Measurements from ENCODE around the gene GSDME.
A peak's percentile ranks its signal among the peaks of the same experiment; 100 is the strongest.
"Not testable (repeated sequence)": the region's sequence is repeated elsewhere in the genome, so short reads cannot be mapped to it uniquely, and the experiment has no call there.

Gene GSDME

DNA sequence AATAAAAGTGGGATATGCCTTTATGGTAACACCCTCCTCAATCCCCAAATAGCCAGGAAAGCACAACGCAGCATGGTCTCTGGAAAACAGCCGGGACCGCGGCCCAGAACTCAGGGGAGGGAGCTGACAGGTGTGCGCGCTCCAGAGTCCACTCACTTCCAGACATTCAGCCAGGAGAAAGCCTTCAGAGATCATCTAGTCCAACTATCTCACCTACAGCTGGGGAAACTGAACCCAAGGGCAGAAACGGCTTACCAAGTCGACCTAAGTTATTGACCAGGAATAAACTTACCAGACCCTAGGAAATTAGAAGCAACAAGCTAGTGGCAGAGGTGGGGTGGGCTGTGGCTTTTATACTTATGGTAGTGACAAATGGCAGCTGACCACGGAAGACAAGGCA lies 16.4 kb downstream of the GSDME start:
- no peak for DNase-seq

DNA sequence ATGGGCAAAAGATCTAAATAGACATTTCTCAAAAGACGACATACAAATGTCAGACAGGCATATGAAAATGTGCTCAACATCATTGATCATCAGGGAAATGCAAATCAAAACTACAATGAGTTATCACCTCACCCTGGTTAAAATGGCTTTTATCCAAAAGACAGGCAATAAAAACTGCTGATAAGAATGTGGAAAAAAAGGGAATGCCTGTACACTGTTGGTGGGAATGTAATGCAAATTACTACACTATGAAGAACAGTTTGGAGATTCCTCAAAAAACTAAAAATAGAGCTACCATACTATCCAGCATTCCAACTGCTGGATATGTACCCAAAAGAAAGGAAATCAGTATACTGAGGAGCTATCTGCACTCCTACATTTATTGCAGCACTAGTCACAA lies 18.0 kb downstream of the GSDME start:
- DNase-seq: no peak

DNA sequence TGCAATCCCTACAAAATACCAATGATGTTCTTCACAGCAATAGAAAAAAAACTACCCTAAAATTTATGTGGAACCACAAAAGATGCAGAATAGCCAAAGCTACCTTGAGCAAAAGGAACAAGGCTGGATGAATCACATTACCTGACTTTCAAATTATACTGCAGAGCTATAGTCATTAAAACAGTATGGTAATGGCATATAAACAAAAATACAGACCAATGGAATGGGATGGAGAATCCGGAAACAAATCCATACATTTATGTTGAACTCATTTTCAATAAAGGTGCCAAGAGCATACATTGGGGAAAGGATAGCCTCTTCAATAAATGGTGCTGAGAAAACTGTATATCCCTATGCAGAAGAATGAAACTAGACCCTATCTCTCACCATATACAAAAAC lies 18.7 kb downstream of the GSDME start:
- DNase-seq: no peak

DNA sequence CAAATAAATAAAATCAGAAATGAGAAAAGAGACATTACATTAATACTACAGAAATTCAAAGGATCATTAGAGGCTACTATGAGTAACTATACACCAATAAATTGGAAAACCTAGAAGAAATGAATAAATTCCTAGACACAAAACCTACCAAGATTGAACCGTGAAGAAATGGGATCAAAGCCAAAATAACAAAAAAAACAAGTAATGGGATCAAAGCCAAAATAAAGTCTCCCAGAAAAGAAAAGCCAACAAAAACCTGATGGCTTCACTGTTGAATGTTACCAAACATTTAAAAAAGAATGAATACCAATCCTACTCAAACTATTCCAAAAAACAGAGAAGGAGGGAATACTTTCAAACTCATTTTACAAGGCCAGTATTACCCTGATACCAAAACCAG lies 20.0 kb downstream of the GSDME start:
- no peak for DNase-seq

DNA sequence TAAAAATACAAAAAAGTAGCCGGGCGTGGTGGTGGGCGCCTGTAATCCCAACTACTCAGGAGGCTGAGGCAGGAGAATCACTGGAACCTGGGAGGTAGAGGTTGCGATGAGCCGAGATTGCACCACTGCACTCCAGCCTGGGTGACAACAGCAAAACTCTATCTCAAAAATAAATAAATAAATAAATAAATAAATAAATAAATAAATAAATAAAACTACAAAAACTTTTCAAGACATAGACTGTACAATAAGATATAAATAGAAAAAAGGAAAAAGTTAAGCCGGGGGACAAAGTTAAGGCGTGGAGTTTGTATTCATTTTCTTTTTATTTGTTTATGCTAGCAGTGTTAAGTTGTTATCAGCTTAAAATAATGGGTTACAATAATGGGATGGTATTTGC lies 21.7 kb downstream of the GSDME start:
- not testable (repeated sequence) for DNase-seq

DNA sequence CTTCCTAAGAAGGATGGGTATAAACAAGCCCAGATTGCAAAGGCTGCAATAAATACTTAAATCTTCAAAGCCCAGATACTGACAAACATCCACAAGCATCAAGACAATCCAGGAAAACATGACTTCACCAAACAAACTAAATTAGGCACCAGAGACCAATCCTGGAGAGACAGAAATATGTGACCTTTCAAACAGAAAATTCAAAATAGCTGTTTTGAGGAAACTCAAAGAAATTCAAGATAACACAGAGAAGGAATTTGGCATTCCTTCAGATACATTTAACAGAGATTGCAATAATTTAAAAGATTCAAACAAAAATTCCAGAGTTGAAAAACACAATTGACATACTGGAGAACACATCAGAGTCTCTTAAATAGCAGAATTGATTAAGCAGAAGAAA lies 23.0 kb downstream of the GSDME start:
- no peak for DNase-seq

DNA sequence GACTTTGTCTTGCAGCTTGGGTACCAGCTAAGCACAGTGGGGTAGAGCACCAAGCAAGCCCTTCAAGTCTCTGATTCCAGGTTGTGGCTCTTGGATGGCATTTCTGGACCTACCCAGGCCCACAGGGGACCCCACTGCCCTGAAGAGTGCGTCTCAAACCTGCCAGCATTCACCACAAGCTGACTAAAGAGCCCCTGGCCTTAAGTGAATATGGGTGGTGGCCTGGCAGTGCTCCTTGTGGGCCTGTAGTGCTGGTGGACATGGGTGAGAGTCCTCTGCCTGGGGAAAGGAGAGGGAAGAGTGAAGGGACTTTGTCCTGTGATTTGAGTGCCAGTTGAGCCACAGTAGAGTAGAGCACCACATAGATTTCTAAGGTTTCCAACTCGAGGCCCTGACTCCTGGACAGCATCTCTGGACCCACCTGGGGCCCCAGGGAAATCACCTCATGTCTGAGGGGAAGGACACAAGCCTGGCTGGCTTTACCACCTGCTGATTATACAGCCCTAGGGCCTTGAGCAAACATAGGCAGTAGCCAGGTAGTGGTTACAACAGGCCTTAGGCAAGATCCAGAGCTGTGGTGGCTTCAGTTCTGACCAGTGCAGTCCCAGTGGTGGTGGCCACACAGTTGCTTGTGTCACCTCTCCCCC lies 23.7 kb downstream of the GSDME start:
- DNase-seq: no peak

DNA sequence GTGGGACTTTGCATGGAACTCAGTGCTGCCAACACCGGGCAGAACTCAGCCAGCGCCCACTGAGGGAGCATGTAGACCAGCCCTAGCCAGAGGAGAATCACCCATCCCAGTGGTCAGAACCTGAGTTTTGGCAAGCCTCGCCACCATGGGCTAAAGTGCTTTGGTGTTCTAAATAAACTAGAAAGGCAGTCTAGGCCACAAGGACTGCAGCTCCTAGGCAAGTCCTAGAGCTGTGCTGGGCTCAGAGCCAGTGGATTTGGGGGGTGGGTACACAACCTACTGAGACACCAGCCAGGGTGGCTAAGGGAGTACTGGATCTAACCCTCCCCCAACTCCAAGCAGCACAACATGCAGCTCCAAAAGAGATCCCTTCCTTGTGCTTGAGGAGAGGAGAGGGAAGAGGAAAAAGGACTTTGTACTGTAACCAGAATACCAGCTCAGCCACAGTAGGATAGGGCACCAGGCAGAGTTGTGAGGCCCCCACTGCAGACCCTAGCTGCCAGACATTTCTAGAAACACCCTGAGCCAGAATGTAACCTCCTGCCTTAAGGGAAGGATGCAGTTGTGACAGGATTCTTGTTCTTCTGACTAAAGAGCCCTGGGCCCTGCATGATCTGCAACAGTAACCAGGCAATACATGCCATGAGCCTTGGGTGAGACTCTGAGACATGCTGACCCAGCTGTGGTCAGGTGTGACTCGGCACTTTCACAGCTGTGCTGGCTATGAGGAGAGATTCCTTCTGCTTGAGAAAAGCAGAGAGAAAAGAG lies 24.4 kb downstream of the GSDME start:
- no peak for DNase-seq

DNA sequence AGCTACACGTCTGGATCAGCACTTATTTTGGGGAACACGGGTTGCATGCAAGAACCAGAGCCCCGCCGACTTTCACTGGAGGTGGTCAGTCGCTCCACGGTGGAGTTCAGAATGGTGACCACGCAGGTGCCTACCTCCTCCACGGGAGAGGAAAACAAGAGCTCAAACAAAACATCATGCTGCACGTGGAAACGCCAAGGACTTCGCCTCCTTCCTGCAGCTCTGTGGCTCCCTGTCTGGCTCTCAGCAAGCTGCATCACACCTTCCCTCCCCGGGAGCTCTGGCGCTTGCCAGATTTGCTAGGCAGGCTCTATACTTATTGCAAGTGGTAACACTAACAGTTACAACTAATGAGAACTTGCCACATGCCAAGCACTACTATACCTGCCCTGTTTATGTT lies 26.0 kb downstream of the GSDME start:
- no peak for DNase-seq

DNA sequence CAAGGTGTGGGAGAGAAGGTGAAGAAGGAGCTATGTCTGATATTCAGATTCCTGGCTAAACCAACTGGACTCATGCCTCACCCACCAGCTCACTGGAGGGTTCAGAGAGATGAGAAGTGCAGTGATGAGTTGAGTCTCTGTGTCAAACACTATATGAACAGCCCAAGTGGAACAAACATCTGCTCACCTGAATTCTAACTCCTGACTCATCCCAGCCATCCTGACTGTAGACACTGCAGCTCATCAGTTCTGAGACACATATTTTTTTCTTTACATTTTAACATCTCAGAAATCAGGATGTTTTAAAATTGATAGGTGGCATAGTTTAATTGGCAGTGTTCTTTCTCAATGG lies 27.3 kb downstream of the GSDME start:
- DNase-seq: no peak

DNA sequence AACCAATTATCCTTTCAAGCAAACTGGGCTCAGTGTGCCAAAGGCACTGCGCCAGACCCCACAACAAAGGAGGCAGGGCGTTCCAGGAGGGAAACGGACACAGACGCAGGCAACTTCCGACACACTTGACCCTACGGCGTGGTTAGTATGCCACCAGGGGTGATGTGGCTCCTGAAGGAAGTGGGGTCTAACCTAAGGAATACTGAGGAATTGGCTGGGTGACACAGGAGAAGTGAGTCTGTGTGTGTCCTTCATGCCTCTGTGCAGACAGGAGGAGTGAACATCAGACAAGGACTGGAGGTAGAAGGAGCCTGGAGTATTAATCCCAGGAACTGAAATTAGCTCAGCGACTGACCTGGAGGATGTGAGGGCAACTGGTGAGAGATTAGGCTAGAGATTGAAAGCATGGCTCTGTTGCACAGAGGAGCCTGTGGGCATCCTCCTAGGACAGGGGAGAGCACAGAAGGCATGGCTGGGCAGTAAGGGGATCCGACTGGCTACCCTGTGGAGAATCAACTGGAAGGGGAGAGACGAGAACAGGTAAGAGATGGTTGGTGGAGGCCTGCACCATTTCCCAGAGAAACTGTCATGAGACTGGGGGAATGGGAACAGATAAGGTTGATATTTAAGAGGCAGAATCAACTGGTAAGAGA lies 27.8 kb downstream of the GSDME start:
- peak in 1 of 2 experiments; percentile 32 for DNase-seq

DNA sequence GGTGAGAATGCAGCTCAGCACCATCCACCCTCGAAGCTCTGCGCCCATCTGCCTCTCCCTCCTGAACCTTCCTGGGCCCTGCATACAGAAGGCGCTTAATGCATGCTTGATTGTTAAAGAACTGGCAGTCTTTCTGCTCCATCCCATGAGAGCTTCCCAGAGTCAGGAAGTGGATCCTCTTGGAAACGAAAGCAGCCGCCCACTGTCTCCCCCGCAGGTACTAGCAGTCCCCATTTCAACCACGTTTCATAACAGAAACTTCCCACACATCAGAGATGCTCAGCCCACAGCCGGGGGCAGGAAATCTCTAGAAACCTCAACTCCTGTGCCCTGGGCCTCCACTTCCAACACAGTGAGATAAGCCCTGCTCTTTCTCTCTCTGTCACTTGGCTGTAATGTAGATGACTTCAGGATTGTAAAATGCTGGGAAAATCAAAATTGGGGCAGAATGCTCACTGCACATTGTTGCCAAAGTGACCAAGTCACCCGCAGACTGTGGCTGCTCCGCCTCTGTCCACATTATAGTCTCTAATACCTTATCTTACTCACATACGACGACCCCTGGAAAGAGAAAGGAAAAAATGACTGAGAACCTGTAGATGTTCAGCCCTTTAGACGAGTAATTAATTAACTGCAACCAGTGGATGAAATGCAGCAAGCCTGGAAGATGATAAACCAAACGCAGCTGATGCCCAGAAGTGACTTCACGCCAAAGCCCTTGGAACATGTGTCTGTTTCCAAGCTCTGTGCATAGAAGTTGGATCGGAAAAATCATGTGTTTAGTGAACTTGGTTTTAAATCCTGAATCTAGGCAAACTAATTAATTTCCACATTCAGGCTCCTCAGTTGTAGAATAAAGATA lies 28.5 kb downstream of the GSDME start:
- DNase-seq: no peak

DNA sequence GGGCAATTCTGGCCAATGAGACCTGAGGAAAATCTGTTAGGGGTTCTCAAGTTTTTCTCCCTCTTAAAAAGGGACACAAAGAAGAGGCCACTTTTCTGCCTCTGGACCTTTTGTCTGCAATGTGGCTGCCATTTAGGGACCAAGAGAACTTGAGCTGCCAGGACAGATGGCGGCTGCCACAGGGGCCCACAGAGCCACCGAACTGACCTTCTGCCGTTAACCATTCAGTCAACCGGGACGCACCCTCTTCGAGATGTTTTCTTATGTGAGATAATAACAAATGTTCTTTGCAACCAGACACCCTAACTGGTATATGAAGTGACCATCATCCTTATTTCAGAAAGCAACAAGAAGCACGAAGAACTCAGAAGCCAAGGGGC lies 29.2 kb downstream of the GSDME start:
- DNase-seq: no peak

DNA sequence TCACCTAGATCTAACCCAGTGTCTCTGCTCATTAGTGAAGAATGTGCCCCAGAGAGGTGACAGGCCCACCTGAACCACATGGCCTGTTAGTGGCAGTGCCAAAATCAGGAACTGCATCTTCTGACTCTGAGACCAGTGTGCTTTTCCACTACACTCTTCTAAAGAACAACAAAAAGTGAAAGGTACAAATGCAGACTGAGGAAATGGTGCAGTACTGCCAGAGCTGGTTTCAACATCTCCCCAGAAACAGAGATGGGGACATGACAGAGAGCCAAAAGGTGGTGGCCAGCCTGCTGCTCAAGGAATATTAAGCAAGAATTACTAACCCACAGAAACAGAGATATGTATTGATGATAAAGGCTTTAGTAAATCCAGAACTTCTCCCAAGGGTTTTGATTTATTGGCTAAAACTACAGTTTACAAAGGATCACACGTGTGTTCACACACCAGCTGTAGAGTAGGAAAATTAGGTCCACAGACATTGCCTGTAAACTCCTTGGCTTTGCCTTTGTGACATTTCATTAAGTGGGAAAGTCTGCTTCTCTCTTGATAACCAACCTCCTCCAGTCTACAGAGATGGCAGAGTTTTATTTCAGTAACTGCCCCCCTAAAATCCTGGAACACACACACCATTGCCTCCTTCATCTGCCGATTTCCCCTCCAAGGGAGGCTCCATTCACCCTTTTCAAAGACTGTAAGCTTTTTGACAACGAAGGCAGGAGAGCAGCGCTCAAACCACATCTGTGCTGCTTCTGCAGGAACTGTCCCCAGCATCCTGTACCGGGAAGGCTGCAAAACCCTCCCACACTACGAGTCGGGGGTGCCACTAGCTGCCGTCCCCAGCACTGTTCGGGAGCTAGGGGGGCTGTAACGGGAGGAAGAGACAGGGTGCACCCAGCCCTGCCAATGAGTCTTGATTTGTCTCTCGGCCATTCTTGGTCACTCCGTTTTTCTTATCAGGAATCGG lies 29.8 kb downstream of the GSDME start:
- DNase-seq: no peak

DNA sequence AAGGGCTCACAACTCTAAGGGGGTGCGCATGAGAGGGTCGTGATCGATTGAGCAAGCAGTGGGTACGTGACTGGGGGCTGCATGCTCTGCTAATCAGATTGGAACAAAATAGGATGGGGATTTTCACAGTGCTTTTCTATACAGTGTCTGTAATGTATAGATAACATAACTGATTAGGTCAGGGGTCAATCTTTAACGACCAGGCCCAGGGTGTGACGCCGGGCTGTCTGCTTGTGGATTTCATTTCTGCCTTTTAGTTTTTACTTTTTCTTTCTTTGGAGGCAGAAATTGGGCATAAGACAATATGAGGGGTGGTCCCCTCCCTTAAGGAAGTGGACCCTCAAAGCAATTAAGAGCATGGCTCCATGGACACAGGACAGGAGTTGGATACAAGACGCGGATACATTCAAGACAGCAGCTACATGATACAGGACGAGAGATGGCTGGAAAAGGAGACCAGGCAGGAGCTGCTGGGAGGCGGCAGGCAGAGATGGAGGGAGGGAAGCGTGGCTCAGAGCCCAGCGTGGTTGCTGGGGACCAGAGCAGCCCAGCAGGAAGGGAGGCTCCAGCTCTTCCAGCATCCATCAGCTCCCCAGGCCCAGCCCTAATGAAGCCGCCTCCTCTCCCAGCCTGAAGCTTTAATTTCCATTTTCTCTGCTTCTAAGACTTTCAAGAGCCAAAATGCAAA lies 31.6 kb downstream of the GSDME start:
- DNase-seq: no peak

DNA sequence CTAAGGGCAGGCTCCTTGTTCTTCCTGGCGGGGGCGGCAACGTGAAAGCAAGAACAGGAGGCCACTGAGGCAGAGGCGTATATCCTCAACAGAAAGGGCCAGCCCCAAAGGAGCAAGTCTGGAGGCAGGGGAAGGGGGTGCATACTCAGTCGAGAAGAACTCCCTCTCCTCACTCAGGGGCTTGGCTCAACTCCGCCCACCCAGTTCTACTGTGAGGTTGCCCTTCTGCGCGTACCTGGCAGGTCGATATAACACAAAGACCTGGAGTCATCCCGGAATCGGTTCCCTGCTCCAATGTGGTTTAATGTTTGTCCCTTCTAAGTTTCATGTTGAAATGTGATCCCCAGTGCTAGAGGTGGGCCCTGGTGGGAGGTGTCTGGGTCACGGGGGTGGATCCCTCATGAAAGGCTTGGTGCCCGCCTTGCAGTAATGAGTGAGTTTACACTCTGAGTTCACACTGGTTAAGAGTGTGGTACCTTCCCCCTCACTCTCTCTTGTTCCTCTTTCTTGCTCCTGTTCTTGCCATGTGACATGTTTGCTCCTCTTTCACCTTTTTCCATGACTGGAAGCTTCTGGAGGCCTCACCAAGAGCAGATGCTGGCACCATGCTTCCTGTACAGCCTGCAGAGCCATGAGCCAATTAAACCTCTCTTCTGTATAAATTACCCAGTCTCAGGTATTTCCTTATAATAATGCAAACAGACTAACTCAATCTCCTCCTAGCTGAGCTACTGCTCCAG lies 32.6 kb downstream of the GSDME start:
- DNase-seq: no peak

DNA sequence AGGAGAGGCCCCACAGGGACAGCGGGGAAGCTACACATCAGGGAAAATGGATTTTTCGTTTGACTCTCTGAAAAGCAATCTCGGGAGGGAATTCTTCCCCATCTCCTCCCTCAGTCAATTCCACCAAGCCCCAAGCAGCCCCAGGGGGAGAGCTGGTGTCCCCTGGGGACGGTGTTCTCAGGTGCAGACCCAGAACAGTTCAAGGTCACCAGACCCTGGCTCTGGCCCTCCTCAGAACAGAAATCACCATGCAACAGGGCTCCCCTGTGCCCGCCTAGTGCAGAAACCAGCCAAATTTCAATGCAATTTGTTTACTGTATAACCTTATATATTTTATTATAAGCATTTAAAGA lies 34.1 kb downstream of the GSDME start:
- no peak for DNase-seq

DNA sequence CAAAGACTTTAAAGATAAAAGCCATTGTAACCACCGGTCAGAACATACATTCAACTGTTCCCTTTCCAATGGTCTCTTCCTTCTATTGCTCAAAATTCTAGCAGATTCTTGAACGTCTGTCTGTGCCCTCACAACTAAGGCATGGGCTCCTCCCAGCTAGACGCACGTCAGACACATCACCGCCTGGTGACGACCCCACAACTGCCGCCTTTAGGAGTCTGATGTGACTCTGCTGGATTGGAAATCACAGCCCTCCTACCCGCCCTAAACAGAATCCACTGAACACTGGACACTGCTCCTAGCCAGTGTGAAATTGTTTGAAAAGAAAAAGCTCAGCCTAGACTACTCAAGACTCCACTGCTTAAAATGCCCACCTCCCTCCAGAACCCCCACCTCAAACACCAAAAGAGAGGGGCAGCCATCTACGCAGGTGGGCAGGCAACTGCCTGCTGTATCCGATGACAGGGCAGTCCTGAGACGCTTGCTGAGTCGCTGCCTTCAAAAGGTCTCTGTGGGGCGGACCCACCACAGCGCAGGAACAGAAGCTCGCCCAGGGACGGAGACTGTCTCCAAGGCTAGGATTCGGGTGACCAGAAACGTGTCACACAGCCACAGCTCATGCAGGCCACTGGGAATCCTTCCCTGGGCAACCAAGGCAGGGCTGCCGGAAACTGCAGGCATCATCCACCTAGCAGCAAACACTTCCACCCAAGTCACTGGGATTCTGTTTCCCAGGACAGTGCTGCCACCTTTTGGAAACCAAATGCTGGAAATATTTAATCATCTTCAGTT lies 34.7 kb downstream of the GSDME start:
- DNase-seq: peak in 1 of 2 experiments; percentile 44

DNA sequence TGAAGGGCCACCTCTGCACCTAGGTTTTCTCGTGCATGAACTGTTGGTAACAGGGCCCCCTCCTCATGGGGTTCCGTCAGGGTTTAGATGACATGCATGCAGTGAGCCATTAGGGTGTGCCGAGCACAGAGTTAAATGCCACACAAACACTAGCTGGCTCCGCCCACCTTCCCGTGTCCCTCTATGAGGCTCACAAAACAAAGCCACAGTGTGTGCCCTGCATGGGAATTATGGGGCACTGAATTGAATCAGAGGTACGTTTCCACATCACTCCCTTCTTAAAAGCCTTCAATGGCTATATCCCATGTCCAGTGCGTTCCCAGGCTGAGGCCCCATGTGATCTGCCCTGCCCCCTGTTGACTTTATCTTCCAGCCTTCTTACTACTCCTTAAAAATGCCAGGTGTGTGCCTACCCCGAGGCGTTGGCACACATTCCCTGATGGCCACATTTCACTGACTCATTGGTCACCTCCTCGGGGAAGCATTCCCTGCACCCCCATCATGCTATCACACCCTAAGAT lies 35.7 kb downstream of the GSDME start:
- no peak for DNase-seq

DNA sequence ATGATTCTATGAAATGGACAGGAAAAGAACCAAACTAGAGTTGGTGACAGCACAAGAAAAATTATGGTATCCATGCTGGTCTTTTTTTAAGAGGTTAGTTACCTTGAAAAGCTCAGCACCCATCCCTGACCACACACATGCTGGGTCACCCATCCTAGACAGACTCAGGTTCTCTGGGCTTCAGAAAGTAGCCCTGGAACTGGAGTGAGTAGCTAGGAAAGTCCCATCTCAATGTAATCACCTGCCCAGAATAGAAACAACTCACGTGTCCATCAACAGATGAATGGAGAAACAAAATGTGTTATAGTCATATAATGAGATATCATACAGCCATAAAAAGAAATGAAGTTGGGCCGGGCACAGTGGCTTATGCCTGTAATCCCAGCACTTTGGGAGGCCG lies 37.0 kb downstream of the GSDME start:
- DNase-seq: no peak

All from NCI-H2081 (cell line).